Astrocyte of the hippocampus (primary cell): ENCODE measurements around the gene GBGT1.

Experiments used
- DNase-seq: peaks from one replicate; pipeline ENCODE4 v3.0.0; 2011; ENCODE audit warnings: low read depth, low spot score

GBGT1 gene

DNA sequence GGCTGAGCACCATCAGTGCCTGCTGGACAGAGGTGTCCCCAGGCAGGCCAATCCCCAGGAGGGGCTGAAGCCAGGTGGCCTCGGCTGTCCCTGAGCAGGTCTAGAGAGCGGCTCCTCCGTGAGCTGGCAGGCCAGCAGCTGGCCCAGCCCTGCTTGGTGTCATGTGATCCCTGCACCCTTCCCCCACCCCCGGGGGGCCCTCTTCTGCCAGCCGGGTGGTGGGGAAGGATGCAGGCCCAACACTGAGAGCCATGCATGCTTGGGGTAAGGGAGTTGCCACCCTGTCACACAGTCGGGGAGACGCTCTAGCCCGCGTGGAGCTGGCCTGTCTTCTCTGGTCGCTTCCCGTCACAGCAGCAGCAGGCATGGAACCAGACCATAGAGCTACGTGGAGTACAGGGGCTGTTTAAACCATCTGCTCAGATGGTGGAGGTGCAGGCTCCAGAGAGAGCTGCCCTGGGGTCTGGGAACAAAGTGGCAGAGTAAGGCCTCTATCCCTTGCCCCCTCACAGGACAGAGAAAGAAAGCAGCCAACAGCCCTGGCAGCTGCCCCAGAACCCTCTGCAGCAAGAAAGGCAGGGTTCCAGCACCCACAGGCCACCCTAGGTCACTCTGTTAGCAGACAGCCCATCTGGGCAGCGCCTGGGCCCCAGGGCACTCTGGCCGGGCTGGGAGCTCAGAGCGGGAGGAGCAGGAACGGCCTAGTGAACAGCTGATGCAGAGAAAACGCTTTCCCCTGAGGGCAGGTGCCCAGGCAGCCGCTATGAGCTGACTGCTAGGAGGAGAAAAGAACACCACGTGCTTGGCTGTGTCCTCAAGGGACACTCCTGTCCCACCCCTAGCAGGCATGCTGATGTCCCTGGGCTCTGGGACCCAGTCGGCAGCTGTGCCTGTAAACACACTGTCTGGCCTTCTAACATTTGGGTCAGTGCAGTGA is 49.5 kb downstream of the GBGT1 start:
- DNase-seq: peak; percentile 45

DNA sequence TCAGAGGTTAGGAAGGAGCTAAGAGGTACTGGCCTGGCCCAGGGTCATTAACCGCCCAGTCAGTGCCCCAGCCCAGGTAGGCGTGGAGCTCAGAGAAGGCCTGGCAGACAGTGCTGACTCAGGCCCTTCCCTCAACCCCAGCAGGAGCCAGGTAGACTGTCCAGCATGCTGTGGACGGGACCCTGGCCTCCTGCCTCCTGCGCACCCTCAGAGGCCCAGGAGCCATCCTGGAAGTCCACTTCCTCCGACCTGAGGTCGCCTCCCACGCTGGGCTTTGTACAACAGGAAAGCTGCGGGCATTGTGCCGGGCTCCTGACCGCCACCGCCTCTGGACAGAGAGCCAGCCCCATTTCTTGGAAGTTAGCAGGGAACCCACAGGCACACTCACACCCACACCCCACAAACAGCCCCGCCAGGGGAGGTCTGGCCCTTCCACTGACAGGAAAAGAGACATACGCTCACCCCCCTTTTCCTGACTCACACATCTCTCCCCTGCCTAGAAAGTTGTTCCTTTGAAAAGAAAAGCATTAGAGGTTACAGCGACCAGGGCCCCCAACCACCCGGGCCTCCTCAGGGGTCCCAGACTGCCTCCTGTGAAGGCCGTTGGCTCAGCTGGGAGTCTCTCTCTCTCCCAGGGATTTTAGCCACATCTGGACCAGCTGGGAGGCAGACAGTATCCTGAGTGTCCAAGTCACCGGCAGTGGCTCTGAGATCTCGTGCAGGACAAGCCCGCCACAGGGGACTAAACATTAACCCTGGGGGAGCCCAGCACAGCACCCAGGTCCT is 50.4 kb downstream of the GBGT1 start:
- DNase-seq: peak; percentile 68

DNA sequence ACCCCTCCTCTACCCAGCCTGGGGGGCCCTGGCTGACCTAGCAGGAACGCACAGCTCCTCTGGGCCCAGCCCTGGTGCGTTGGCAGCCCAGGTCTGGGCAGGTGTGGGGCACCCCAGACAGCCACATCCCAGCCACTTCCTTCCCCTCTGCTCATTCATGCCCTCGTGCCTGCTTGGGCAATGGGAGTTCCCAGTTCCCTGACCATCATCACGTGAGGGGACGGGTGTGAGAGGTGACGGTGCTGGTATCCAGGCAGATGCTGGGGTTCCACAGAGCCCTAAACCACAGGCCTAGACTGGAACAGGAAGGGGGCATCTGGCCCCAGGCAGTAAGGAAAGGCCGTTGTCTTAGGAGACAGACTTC is 51.1 kb downstream of the GBGT1 start:
- no peak for DNase-seq

DNA sequence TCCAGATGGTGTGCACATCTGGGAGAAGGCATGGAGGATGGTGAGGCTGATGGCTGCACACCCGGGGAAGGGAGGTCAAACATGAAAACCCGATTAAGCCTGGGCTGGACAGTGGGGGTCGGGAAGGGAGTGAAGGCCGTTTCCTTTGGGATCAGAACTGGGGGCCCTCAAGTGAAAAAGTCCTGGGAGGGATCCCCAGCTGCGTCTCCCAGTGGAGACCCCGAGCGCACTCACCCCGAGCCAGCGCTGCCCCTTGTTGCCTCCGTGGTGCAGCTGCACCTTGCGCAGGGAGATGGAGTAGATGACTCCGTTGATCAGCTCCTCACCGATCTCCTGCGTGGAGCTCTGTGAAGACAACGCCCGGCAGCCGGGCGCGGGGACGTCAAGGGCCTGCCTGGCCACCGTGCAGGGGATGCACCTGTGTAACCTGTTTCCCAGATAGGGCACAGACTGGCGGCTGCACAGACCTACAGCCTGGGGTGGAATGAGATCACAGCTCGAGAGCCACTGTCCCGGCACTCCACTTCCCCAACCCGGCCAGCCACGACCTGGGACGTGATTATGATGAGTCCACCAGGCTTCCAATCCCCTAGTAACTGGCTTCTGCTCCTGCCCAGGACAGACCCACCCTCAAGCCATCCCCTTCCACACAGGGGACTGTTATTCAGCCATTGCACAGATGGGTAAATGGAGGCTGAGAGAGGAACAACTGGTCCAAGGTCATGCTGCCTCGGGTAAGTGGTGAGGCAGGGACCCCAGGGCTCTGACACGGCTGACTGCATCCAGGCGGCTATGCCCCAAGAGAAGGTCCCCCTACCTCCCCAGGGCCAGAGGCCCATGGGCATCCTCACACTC is 51.7 kb downstream of the GBGT1 start:
- DNase-seq: no peak

DNA sequence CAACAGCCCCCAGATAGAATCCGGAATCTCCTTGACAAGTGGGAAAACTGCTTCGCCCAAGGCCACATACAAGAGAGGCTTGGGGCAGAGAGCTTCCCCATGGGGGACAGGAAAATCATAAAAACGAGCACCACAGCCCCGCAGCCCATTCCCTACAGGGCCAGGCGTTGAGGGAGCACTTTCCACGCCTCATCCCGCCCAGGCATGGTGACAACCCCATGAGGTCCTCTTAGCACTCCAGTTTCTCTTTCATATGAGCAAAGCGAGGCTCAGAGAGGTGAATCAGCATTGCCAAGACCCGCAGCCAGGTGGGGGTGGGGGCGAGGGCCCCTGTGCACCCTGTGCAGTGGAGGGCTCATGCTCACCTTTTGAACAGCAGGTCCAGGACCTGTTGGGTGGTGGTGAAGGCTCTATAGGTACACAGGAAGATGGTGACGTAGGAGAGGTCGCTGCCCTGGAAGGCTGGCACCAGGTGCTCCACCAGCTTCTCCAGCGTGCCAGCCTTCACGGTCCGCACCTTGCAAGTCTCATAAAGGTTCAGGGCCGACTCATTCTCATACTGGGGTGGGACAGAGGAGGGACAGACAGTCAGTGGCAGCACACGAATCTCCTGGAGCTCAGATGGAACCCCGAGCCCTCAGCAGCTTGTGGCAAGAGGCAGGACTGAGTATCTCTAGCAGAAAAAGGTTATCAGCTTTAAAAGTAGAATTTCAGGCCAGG is 53.6 kb downstream of the GBGT1 start:
- no peak for DNase-seq

DNA sequence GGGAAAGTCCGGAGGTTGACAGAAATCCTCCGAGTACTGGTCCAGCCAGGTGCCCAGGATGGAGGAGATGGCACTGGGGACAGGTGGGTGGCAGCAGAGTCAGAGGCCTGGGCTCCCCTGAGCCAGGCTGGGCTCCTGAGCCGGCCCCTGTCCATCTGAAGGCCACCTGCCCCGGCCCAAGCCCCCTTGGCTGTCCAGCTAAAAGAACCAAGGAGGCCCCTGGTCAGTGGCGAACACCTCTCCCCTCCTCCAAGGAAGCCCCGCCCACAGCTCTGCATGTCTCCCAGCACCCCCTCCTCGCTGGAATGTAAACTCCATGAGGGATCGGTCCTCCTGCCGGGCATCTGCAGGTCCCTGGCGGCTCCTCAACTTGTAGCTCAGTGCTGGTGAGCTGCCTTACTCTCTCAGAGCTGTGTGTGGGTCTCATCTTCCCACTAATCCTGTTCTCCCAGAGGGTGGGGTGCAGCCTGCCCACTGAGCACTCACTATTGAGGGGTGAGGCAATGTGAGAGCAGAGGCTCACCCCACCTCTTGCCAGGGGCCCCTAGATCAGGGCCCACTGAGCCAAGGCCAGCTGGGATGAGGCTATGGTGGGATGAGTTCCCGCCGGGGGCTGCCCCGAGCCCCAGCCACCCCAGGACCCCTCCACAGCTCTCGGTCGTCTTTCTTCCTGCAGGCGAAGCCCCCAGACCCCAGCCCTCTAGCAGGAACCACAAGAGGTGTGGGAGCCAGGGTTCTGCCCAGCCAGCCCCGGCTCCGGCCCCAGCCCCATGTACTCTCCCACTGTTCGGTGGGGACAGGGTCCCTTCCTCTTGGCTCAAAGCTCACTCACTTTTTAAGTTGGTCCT is 54.7 kb downstream of the GBGT1 start:
- no peak for DNase-seq

DNA sequence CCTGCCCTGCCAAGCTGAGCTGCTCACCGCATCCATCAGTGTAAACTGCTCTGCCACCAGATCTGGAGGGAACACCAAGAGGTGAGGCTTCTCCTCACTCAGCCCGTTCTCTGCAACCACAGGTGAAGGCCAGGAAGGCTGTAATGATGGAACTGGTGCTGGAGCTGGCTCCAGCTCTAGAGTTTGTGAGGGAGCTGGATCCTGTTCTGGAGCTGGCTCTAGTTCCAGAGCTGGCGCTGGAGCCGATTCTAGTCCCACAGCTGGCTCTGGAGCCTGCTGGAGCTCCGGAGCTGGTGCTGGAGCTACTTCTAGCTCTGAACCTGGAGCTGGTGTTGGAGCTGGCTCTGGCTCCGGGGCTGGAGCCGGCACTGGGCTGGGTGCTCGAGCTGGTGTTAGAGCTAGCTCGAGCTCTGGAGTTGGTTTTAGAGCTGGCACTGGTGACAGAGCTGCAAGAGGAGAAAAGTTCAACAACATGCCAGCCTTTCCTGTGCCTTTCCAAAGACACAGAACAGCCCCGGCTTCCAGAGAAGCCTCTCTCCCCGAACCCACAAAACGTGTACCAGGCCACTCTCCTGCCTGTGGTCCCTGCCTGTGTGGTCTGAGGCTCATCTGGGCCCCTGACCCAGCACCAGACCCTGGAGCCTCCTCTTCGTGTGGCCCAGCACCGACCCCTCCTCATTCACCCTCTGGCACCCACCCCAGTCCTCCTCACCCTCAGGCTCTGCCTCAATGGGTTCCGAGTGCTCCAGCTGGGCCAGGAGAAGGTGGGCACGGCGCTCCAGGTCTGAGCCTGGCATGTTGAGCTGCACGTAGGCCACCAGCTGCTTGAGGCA is 55.5 kb downstream of the GBGT1 start:
- DNase-seq: no peak

DNA sequence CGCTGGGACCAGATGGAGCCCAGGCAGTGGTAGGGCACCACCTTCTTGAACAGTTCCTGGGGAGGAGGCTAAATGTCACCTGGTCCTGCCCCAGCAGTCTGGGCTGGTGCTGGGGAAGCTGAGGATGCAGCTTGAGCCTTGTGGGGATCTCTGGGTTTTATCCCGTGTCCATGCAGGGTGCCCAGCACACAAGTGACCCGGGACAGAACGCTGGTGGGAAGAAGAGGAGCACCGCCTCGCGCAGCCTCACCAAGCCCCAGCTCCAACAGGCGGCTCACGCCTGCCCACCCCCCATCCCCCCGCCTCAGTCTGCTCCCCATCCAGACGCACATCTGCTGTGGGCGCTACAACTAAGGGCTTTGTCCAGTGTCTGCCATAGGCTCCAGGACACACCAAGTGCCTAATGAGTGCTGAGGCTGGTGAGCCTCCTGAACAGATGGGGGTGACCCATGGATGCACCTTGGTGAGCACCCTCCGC is 56.4 kb downstream of the GBGT1 start:
- no peak for DNase-seq

DNA sequence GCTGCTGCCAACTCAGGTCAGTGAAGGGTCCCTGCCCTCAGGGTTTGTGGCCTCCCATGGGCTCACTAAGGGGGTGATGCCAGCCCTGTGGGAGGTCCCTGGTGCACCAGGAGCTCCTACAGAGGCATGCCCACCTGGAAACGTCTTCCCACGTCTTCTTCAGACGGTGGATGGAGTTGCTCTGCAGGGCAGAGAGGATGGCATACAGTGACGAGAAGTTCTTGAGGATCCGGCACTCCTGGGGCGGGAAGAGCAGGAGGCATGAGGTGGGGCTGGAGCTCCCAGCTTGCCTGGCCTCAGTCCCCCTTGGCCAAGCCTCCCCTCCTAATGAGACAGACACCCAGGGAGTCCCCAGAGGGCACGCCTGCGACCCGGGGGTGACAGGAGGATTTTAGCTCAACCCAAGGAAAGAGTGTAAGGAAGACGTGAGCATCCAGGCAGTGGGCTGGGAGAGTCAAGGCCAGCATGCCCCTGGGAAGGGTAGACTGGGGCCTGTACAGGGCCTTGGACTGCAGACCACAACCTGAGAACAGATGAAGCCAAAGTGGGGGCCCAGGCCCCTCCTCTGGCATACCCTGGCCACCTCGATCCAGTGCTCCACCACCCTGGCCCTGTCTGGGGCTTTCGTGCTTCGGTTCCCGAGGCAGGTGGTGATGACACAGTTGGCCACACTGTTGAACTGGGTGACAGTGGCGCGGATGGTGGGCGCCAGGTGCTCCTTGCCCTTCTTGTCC is 57.0 kb downstream of the GBGT1 start:
- DNase-seq: no peak

DNA sequence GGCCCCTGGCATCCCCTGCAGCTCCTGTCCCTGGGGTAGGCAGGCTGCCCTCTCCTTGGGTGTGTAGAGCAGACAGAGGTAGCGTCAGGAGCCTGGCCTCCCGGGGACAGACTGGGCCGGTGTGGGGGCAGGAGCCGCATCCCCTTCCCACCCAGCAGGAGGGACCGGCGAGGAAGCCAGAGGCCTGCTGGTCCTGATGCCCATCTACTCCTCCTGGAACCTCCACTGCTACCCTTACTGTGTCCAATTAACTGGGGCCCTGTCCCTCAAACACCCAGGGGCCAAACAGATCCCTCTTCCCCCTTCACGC is 58.3 kb downstream of the GBGT1 start:
- no peak for DNase-seq

DNA sequence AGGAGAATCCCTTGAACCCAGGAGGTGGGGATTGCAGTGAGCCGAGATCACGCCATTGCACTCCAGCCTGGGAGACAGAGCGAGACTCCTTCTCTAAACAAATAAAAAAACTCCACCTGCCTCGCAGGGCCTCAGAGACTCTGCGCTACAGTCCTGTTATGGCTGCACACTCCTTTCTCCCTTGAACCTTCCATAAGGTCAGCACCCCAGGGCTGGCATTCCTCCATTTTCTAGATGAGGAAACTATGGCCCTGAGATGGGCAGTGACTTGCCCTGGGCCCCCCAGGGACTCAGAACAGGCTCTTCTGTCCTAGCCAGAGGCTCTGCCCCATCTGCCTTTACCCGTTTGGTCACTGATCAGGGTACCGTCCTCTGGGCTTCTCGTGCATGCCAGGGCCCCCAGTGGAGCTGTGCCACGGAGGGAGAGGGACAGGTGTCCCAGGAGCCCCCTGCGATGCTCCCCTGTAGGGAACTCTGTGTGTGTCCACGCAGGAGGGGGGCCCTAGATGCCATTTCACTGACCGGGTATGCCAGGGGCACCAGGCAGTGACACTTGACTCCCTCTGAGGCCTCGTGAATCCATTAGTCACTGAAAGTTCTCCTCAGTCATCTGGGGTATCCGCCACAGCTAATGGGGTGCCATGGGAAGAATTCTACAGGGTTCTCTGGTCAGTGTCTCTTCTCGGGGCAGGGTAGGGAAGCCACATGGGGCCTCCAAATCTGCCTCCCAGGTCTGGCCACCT is 58.8 kb downstream of the GBGT1 start:
- no peak for DNase-seq

DNA sequence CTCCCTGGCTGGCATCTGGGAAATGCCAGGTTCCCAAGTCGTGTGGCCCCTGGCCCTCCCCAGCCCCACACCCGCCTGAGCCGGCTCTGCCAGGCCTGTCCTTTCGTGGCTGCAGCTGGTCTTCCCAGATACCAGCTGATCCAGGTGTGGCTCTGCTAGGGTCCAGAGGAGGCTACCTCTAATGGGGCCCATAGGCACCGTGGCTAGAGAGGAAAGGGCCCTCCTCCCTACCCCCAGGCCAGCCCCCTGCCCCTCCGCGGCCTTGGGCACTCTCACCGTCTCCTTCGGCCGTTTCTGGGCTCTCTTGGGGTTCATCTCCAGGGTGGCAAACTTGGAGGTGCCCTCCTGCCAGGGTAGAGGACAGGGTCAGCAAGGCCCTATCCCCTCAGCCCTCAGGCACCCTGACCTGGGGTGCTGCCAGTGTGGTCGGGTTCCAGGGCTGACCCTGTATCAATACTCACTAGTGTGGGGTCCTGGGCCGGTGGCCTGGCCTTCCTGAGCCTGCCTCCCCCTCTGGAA is 59.7 kb downstream of the GBGT1 start:
- no peak for DNase-seq

DNA sequence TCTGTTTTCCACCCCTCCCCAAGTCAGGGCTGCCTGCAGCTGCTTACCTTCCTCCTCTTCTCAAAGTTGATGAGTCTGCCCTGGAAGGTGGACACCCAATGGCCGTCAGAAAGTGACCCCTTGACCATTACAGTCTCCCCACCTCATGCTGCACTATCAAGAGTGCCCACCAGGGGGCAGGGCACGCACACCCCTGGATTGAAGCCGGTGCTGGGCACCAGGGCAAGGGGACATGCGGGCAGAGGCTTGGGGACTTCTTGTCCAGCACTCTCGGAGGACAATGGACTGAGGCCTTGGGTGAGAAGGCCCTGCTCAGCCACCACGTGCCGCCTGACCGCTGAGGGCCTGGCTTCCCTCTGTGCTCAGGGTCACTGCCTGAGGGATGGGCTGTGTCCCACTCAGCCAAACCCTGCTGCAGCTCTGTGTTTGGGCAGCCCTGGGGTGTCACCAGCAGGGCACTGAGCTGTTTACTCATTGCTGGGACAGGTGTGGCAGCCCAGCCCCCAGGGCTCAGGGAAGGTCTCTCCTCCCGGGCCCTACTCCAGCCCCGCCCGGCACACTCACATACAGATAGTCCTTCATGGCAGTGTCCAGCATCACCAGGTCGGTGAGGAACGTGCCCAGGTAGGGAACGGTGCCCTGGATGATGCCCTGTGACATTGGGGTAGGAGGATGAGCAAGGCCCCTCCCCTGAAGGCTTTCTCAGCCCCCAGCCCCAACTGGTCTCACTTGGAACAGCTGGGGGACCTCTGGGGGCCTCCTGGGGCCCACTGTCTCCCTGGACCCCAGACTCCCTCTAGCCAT is 60.3 kb downstream of the GBGT1 start:
- DNase-seq: peak; percentile 71
